ENCODE data around the gene KANK4.

GRCh38 chr1:62196086-62196690 lies 123.0 kb downstream of the KANK4 start:
- TF ChIP-seq EZH2 (IDR thresholded peaks at IDR 0.05) (no peak), POLR2AphosphoS5 (IDR thresholded peaks at IDR 0.05; ENCODE audit: borderline replicate concordance, low read depth, low read length) (no peak)

Measured in SK-N-MC (cell line).